GM18508 (cell line): Measurements from ENCODE around the gene ACTR3C.
"Not testable (repeated sequence)": the region's sequence is repeated elsewhere in the genome, so short reads cannot be mapped to it uniquely, and the experiment has no call there.

Experiments used
- ATAC-seq: cut with Tn5 transposase; IDR thresholded peaks from one replicate; pipeline ENCODE4 v1.9.1; 2021; ENCODE audit warnings: moderate number of reproducible peaks; ENCODE audit not compliant: insufficient read depth, unreplicated experiment

ACTR3C gene

GRCh38 chr7:150220673-150221181, 102.6 kb downstream of the ACTR3C start:
- ATAC-seq = not testable (repeated sequence)

- ATAC-seq = not testable (repeated sequence)
Observed at GRCh38 chr7:150219941-150220658, 103.2 kb downstream of the ACTR3C start.

GRCh38 chr7:150206848-150207247, 116.5 kb downstream of the ACTR3C start:
- ATAC-seq = not testable (repeated sequence)

- ATAC-seq = not testable (repeated sequence)
Observed at GRCh38 chr7:150205866-150206265, 117.5 kb downstream of the ACTR3C start.

- not testable (repeated sequence) for ATAC-seq
Observed at GRCh38 chr7:150204577-150204976, 118.8 kb downstream of the ACTR3C start.

- not testable (repeated sequence) for ATAC-seq
Observed at GRCh38 chr7:150202894-150203293, 120.5 kb downstream of the ACTR3C start.
